Transverse colon (tissue), 4 donors: ENCODE data around the gene RIC8A.

Experiments
- CTCF ChIP-seq, 5 experiments: fragments of 200-600 bp in 3 of 5; fragments of 450-650 bp in 2 of 5; sonication (generic) in 3 of 5; IDR thresholded peaks; 1 replicate in 2 of 5; 2 replicates in 3 of 5; pipeline ENCODE4 v1.5.1; 2016 to 2017; ENCODE audit warnings: antibody characterized with exemption in 5 of 5, inconsistent platforms in 3 of 5, mild to moderate bottlenecking in 2 of 5, moderate library complexity in 1 of 5
- POLR2AphosphoS5 ChIP-seq, 3 donors: sonication (generic); formaldehyde crosslinking; IDR thresholded peaks; one replicate each; pipeline ENCODE4 v1.6.1; 2016; ENCODE audit warnings: antibody characterized with exemption in 3 of 3

- TF ChIP-seq CTCF (IDR thresholded peaks at IDR 0.05) (no peak), POLR2AphosphoS5 (IDR thresholded peaks at IDR 0.05) (peak in 1 of 3 donors; percentile 11)
Observed at GRCh38 chr11:199004-199581, 8.4 kb upstream of the RIC8A start.
